ENCODE measurements around the gene ARL14EPL. TPM values are rescaled to one million over a fixed set of nuclear protein-coding genes. Genes with fewer than 3 reads are reported as not detected.

The ARL14EPL gene
- total RNA-seq, 2 experiments from 2014 or later: not detected

GRCh38 chr5:115985802-115986757 lies 46.2 kb upstream of the ARL14EPL start:
- Histone ChIP-seq H3K4me3 (ENCODE audit: low read depth, low read length, poor library complexity, severe bottlenecking) (no peak overlapping the region), H3K9me3 (ENCODE audit: low read length) (no peaks in the 10 kb centered on the region), H3K36me3 (ENCODE audit: insufficient read depth, low read length) (no peaks in the 10 kb centered on the region), H2AFZ (ENCODE audit: low read length) (no peak overlapping the region), H3K4me1 (ENCODE audit: insufficient read depth, low read length, poor library complexity, severe bottlenecking) (no peaks in the 10 kb centered on the region), H3K79me2 (ENCODE audit: insufficient read depth, low read depth, low read length) (no peaks in the 10 kb centered on the region), H4K20me1 (ENCODE audit: insufficient read depth, low read length) (no peaks in the 10 kb centered on the region), H3K4me2 (ENCODE audit: low read length) (no peak overlapping the region), H3K9me2 (ENCODE audit: insufficient read depth, low read length) (no peaks in the 10 kb centered on the region), H3K27ac (ENCODE audit: low read depth, low read length, poor library complexity, severe bottlenecking) (no peak overlapping the region)
- no peak for TF ChIP-seq EZH2phosphoT487 (IDR thresholded peaks at IDR 0.05; ENCODE audit: borderline replicate concordance, low read depth, low read length)
- TF ChIP-seq, protein P1, sequence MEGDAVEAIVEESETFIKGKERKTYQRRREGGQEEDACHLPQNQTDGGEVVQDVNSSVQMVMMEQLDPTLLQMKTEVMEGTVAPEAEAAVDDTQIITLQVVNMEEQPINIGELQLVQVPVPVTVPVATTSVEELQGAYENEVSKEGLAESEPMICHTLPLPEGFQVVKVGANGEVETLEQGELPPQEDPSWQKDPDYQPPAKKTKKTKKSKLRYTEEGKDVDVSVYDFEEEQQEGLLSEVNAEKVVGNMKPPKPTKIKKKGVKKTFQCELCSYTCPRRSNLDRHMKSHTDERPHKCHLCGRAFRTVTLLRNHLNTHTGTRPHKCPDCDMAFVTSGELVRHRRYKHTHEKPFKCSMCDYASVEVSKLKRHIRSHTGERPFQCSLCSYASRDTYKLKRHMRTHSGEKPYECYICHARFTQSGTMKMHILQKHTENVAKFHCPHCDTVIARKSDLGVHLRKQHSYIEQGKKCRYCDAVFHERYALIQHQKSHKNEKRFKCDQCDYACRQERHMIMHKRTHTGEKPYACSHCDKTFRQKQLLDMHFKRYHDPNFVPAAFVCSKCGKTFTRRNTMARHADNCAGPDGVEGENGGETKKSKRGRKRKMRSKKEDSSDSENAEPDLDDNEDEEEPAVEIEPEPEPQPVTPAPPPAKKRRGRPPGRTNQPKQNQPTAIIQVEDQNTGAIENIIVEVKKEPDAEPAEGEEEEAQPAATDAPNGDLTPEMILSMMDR (conservative IDR thresholded peaks at IDR 0.05; ENCODE audit: low read length): no peak
- BruUV-seq (replicated peaks): no TSS peak
- intact Hi-C loops (cut with micrococcal nuclease; ENCODE audit: unreplicated experiment): no loop called here
- ChIA-PET CTCF (ENCODE audit: unreplicated experiment) (no interaction called here), POLR2A (interaction anchor here (0.6 to 1.4 kb wide), 7 partner anchors 7 to 1229 kb away, joined by 3 to 4 read pairs (median 3); no protein-coding TSS in a partner anchor)
- no peak for DNase-seq (ENCODE audit: low spot score)

- no peaks in the 10 kb centered on the region for H3K36me3 ChIP-seq (ENCODE audit: insufficient read depth, low read length)
- ChIA-PET CTCF (ENCODE audit: unreplicated experiment) (no interaction called here), POLR2A (interaction anchor here (0.8 to 1.4 kb wide), 4 partner anchors 7 to 20 kb away, joined by 3 to 5 read pairs (median 4); no protein-coding TSS in a partner anchor)
- no peak overlapping the region for H3K4me2 ChIP-seq (ENCODE audit: low read length)
- no peaks in the 10 kb centered on the region for H3K4me1 ChIP-seq (ENCODE audit: insufficient read depth, low read length, poor library complexity, severe bottlenecking)
- TF ChIP-seq, protein P1 (conservative IDR thresholded peaks at IDR 0.05; ENCODE audit: low read length): no peak
- TF ChIP-seq EZH2phosphoT487 (IDR thresholded peaks at IDR 0.05; ENCODE audit: borderline replicate concordance, low read depth, low read length): no peak
- no peaks in the 10 kb centered on the region for H3K9me2 ChIP-seq (ENCODE audit: insufficient read depth, low read length)
- H3K4me3 ChIP-seq (ENCODE audit: low read depth, low read length, poor library complexity, severe bottlenecking): no peak overlapping the region
- DNase-seq (ENCODE audit: low spot score): no peak
- no peaks in the 10 kb centered on the region for H4K20me1 ChIP-seq (ENCODE audit: insufficient read depth, low read length)
- intact Hi-C loops (cut with micrococcal nuclease; ENCODE audit: unreplicated experiment): no loop called here
- H2AFZ ChIP-seq (ENCODE audit: low read length): no peak overlapping the region
- no peaks in the 10 kb centered on the region for H3K9me3 ChIP-seq (ENCODE audit: low read length)
- no peak overlapping the region for H3K27ac ChIP-seq (ENCODE audit: low read depth, low read length, poor library complexity, severe bottlenecking)
- no TSS peak for BruUV-seq (replicated peaks)
- H3K79me2 ChIP-seq (ENCODE audit: insufficient read depth, low read depth, low read length): no peaks in the 10 kb centered on the region
Observed at GRCh38 chr5:115988002-115988401, 44.3 kb upstream of the ARL14EPL start.

Data from OCI-LY7 (cell line).